ENCODE measurements around the gene ST6GALNAC3. TPM values are rescaled to one million over a fixed set of nuclear protein-coding genes. Genes with fewer than 3 reads are reported as not detected.

Gene ST6GALNAC3
- polyA plus RNA-seq, 1 donor (not counting 4 experiments of a cell fraction or from before 2014, with no cell fraction given), result 0.08 TPM

GRCh38 chr1:76252431-76252830, 177.9 kb downstream of the ST6GALNAC3 start:
- Histone ChIP-seq H3K9me1 (ENCODE audit: control insufficient read depth, extremely low read depth, insufficient read depth, low read length) (no peaks in the 10 kb centered on the region), H3K4me2 (ENCODE audit: control insufficient read depth, extremely low read depth, insufficient read depth, low read depth, low read length) (no peak overlapping the region), H3K4me3 (ENCODE audit: control insufficient read depth in 2 of 3, extremely low read depth in 1 of 3, insufficient read depth in 2 of 3, low read depth in 1 of 3, low read length in 3 of 3) (no peak overlapping the region), H3K9ac (ENCODE audit: control insufficient read depth, extremely low read depth, insufficient read depth, low read length) (no peak overlapping the region), H3K4me1 (ENCODE audit: control insufficient read depth, extremely low read depth, insufficient read depth, low read length) (no peaks in the 10 kb centered on the region), H2AFZ (ENCODE audit: control insufficient read depth, low read length) (no peak overlapping the region), H3K36me3 (ENCODE audit: control insufficient read depth in 2 of 2, extremely low read depth in 1 of 2, insufficient read depth in 2 of 2, low read length in 2 of 2) (no peaks in the 10 kb centered on the region), H3K9me3 (ENCODE audit: control insufficient read depth, low read depth, low read length) (no peaks in the 10 kb centered on the region), H3K79me2 (ENCODE audit: control insufficient read depth, insufficient read depth, low read length) (no peaks in the 10 kb centered on the region), H3K27ac (ENCODE audit: control insufficient read depth, insufficient read depth, low read length) (no peak overlapping the region), H4K20me1 (ENCODE audit: control insufficient read depth, extremely low read depth, insufficient read depth, low read length) (no peaks in the 10 kb centered on the region), H3K27me3 (ENCODE audit: control insufficient read depth, extremely low read depth, insufficient read depth, low read length) (no peaks in the 10 kb centered on the region)
- TF ChIP-seq CTCF (optimal IDR thresholded peaks at IDR 0.05 in 1 of 3, IDR thresholded peaks at IDR 0.05 in 1 of 3, conservative IDR thresholded peaks at IDR 0.05 in 1 of 3; ENCODE audit: extremely low read depth in 1 of 3, insufficient read depth in 2 of 3, low read length in 3 of 3) (no peak), EZH2 (IDR thresholded peaks at IDR 0.05; ENCODE audit: low read length) (no peak)
- DNase-seq (ENCODE audit: low read depth, low spot score) (no peak), FAIRE-seq (no peak)
- dilution Hi-C loops (cut with MboI; ENCODE audit: extremely low pct_ligation_motif_present, low sequenced_read_pairs), result no loop called here

- H3K27ac ChIP-seq (ENCODE audit: control insufficient read depth, insufficient read depth, low read length), result no peak overlapping the region
- H3K9me1 ChIP-seq (ENCODE audit: control insufficient read depth, extremely low read depth, insufficient read depth, low read length), result no peaks in the 10 kb centered on the region
- no peak for FAIRE-seq
- no peaks in the 10 kb centered on the region for H3K79me2 ChIP-seq (ENCODE audit: control insufficient read depth, insufficient read depth, low read length)
- no peaks in the 10 kb centered on the region for H3K9me3 ChIP-seq (ENCODE audit: control insufficient read depth, low read depth, low read length)
- DNase-seq (ENCODE audit: low read depth, low spot score), result no peak
- no peak overlapping the region for H2AFZ ChIP-seq (ENCODE audit: control insufficient read depth, low read length)
- TF ChIP-seq CTCF (optimal IDR thresholded peaks at IDR 0.05 in 1 of 3, IDR thresholded peaks at IDR 0.05 in 1 of 3, conservative IDR thresholded peaks at IDR 0.05 in 1 of 3; ENCODE audit: extremely low read depth in 1 of 3, insufficient read depth in 2 of 3, low read length in 3 of 3), result no peak
- no peak for TF ChIP-seq EZH2 (IDR thresholded peaks at IDR 0.05; ENCODE audit: low read length)
- no peak overlapping the region for H3K4me2 ChIP-seq (ENCODE audit: control insufficient read depth, extremely low read depth, insufficient read depth, low read depth, low read length)
- H3K9ac ChIP-seq (ENCODE audit: control insufficient read depth, extremely low read depth, insufficient read depth, low read length), result no peak overlapping the region
- no peaks in the 10 kb centered on the region for H4K20me1 ChIP-seq (ENCODE audit: control insufficient read depth, extremely low read depth, insufficient read depth, low read length)
- dilution Hi-C loops (cut with MboI; ENCODE audit: extremely low pct_ligation_motif_present, low sequenced_read_pairs), result no loop called here
- H3K36me3 ChIP-seq (ENCODE audit: control insufficient read depth in 2 of 2, extremely low read depth in 1 of 2, insufficient read depth in 2 of 2, low read length in 2 of 2), result no peaks in the 10 kb centered on the region
- H3K27me3 ChIP-seq (ENCODE audit: control insufficient read depth, extremely low read depth, insufficient read depth, low read length), result no peaks in the 10 kb centered on the region
- no peak overlapping the region for H3K4me3 ChIP-seq (ENCODE audit: control insufficient read depth in 2 of 3, extremely low read depth in 1 of 3, insufficient read depth in 2 of 3, low read depth in 1 of 3, low read length in 3 of 3)
- no peaks in the 10 kb centered on the region for H3K4me1 ChIP-seq (ENCODE audit: control insufficient read depth, extremely low read depth, insufficient read depth, low read length)
These were observed 179.8 kb downstream of the ST6GALNAC3 start for GRCh38 chr1:76254104-76255030.

All from keratinocyte (primary cell).